GM21825 (cell line): Measurements from ENCODE around the gene LST1.
A peak's percentile ranks its signal among the peaks of the same experiment; 100 is the strongest.

ENCODE experiments used
- ATAC-seq: cut with Tn5 transposase; IDR thresholded peaks from one replicate; pipeline ENCODE4 v1.9.1; 2021; ENCODE audit warnings: mild to moderate bottlenecking, moderate library complexity; ENCODE audit not compliant: unreplicated experiment

The LST1 gene

GRCh38 chr6:31559958-31560696 lies 25.9 kb upstream of the LST1 start:
- ATAC-seq: peak; percentile 59

- no peak for ATAC-seq
These were observed 25.4 kb upstream of the LST1 start for GRCh38 chr6:31560697-31561058.

GRCh38 chr6:31567531-31568370 lies 18.3 kb upstream of the LST1 start:
- no peak for ATAC-seq

- ATAC-seq: peak; percentile 57
These were observed 17.5 kb upstream of the LST1 start for GRCh38 chr6:31568537-31568961.

GRCh38 chr6:31569861-31570536 lies 16.1 kb upstream of the LST1 start:
- ATAC-seq: no peak

GRCh38 chr6:31572041-31572911 lies 13.8 kb upstream of the LST1 start, which contains the start of gene LTA:
TSS of gene LTA (plus strand) at chr6:31572289. CDS start at chr6:31572743, 454 bp downstream.
- ATAC-seq: peak; percentile 32

GRCh38 chr6:31573239-31574105 lies 12.6 kb upstream of the LST1 start:
- ATAC-seq: no peak

GRCh38 chr6:31574106-31575061 lies 11.7 kb upstream of the LST1 start:
- ATAC-seq: no peak

GRCh38 chr6:31575335-31575901 lies 10.7 kb upstream of the LST1 start, which contains the start of gene TNF:
TSS of gene TNF (plus strand) at chr6:31575565. CDS start at chr6:31575742, 177 bp downstream.
- no peak for ATAC-seq

- no peak for ATAC-seq
These were observed 10.0 kb upstream of the LST1 start for GRCh38 chr6:31575952-31576685.

GRCh38 chr6:31576897-31577578 lies 9.0 kb upstream of the LST1 start:
- ATAC-seq: no peak

GRCh38 chr6:31577579-31577966 lies 8.5 kb upstream of the LST1 start:
- ATAC-seq: no peak

GRCh38 chr6:31578184-31579118 lies 7.6 kb upstream of the LST1 start:
- ATAC-seq: no peak

GRCh38 chr6:31579119-31579505 lies 7.0 kb upstream of the LST1 start:
- ATAC-seq: no peak

GRCh38 chr6:31579546-31580437 lies 6.3 kb upstream of the LST1 start:
- no peak for ATAC-seq
